Ovary (tissue), 9 donors: ENCODE results near the gene SLC45A3. TPM values are rescaled to one million over a fixed set of nuclear protein-coding genes. Genes with fewer than 3 reads are reported as not detected.

ENCODE experiments used
- DNase-seq, 5 donors: peaks; one replicate each; pipeline ENCODE4 v3.0.0-alpha.2; 2019 to 2020
- H3K27ac ChIP-seq, 2 donors: fragments of 200-600 bp; one replicate each; pipeline versions ENCODE4 v1.5.1 to v1.8.0; 2019 to 2022
- H3K27me3 ChIP-seq: fragments of 200-600 bp; one replicate; pipeline ENCODE4 v1.8.0; 2022
- H3K36me3 ChIP-seq: fragments of 200-600 bp; sonication (generic); one replicate; pipeline ENCODE4 v1.5.1; 2019
- H3K4me1 ChIP-seq: one replicate; pipeline ENCODE4 v1.8.1; 2013; ENCODE audit warnings: mild to moderate bottlenecking, moderate library complexity; ENCODE audit not compliant: insufficient read depth
- H3K4me3 ChIP-seq: fragments of 200-600 bp; sonication (generic); one replicate; pipeline ENCODE4 v1.5.1; 2017
- H3K9me3 ChIP-seq, 2 donors: fragments of 200-600 bp in 1 of 2; sonication (generic) in 1 of 2; one replicate each; pipeline versions ENCODE4 v1.5.1 to v1.8.1; 2013 to 2019; ENCODE audit warnings: mild to moderate bottlenecking in 1 of 2, moderate library complexity in 1 of 2
- CTCF ChIP-seq, 3 donors: fragments of 450-650 bp in 2 of 3; fragments of 200-600 bp in 1 of 3; IDR thresholded peaks; one replicate each; pipeline versions ENCODE4 v1.5.1 to v1.8.0; 2016 to 2022; ENCODE audit warnings: antibody characterized with exemption in 3 of 3, mild to moderate bottlenecking in 1 of 3
- EP300 ChIP-seq: sonication (generic); formaldehyde crosslinking; IDR thresholded peaks from one replicate; pipeline ENCODE4 v1.6.1; 2017; ENCODE audit warnings: antibody characterized with exemption
- POLR2A ChIP-seq: fragments of 450-650 bp; IDR thresholded peaks from one replicate; pipeline ENCODE4 v1.6.1; 2017; ENCODE audit warnings: antibody characterized with exemption, mild to moderate bottlenecking, moderate library complexity
- WGBS, 3 donors: extraction: QIAGEN DNeasy Blood & Tissue Kit in 1 of 3; methylation state at CpG; one replicate each; pipeline versions ENCODE4 v1.1.5 to v1.1.7; 2013 to 2017; 5-methylcytosine and 5-hydroxymethylcytosine counted together
- intact Hi-C, 4 donors: fragments of 100-400 bp; cut with DNase I; formaldehyde crosslinking; loops; one replicate each; pipeline versions ENCODE4 v1.11.0 to v1.15.1; 2022 to 2023
- polyA plus RNA-seq, 2 donors: library from polyadenylated mRNA; stranded (reverse); fragments of 200-250 nt in 1 of 2; fragments of 350-450 nt in 1 of 2; fragmentation: Illumina TruSeq in 1 of 2; extraction: RNeasy Lipid Tissue Mini Kit (QIAGEN cat#74804) in 1 of 2; gene quantifications; one replicate each; pipeline ENCODE4 v1.2.3, GENCODE V29; 2013 to 2014
- total RNA-seq, 7 donors: library from RNA; depleted of rRNA in 2 of 7; stranded (reverse); fragments of >200 nt in 2 of 7; fragmentation: NEBNext Ultra II Directional in 3 of 7; extraction: Animal tissue kit (Norgen Biotek cat#: 25700) in 3 of 7; gene quantifications; one replicate each; pipeline versions ENCODE4 v1.1.0 to v1.2.4, GENCODE V29; 2016 to 2023
- donor health status: DM: no; HTN: no; CAD: no; lungs with moderate emphysema.
- donor health status: DM: no; HTN: no; CAD: no.
- donor health status: Bipolar disorder and iron deficiency.
- donor health status: DM: yes; HTN: yes; CAD: no.
- donor health status: DM: no; HTN: no; CAD: no.
- donor health status: DM: yes; HTN: yes; CAD: no.

The SLC45A3 gene
- total and polyA plus RNA-seq, 9 donors: 1.5 to 9.5 (median 5.1) TPM

GRCh38 chr1:205630651-205631009, 49.7 kb downstream of the SLC45A3 start:
- 1 to 7% (median 6%) methylated on average over 3 of the region's 3 CpGs for WGBS, 3 donors
- intact Hi-C loops: loop anchor here in 1 of 4 donors (2.0 to 10.0 kb wide), 2 partner anchors 38 to 106 kb away; no protein-coding TSS in a partner anchor

GRCh38 chr1:205630241-205630640, 50.1 kb downstream of the SLC45A3 start:
- Histone ChIP-seq H3K9me3 (no peaks in the 10 kb centered on the region), H3K4me1 (peaks cover 2% of the 10 kb centered on the region), H3K27ac (peak overlapping the region in 1 of 2 donors; percentile 97), H3K27me3 (no peaks in the 10 kb centered on the region), H3K36me3 (no peaks in the 10 kb centered on the region), H3K4me3 (no peak overlapping the region)
- no peak for DNase-seq
- intact Hi-C loops: loop anchor here in 1 of 4 donors (2.0 to 10.0 kb wide), 2 partner anchors 37 to 105 kb away; no protein-coding TSS in a partner anchor
- no peak for TF ChIP-seq EP300
- no peak for TF ChIP-seq POLR2A
- no peak for TF ChIP-seq CTCF (IDR thresholded peaks at IDR 0.05)
- 3 to 6% (median 4%) methylated on average over 3 of the region's 3 CpGs for WGBS, 3 donors

More at GRCh38 chr1:205630651-205631009, 49.7 kb downstream of the SLC45A3 start:
- H3K27ac ChIP-seq: peak overlapping the region; percentile 92 to 97
- TF ChIP-seq CTCF (IDR thresholded peaks at IDR 0.05) (no peak), EP300 (no peak), POLR2A (no peak)
- H3K4me1 ChIP-seq: peaks cover 2% of the 10 kb centered on the region
- H3K9me3 ChIP-seq: no peaks in the 10 kb centered on the region
- no peaks in the 10 kb centered on the region for H3K36me3 ChIP-seq
- no peaks in the 10 kb centered on the region for H3K27me3 ChIP-seq
- no peak for DNase-seq
- peak overlapping the region; percentile 72 for H3K4me3 ChIP-seq

GRCh38 chr1:205629751-205630150, 50.6 kb downstream of the SLC45A3 start:
- Histone ChIP-seq H3K9me3 (no peaks in the 10 kb centered on the region), H3K4me3 (no peak overlapping the region), H3K36me3 (no peaks in the 10 kb centered on the region), H3K4me1 (peaks cover 2% of the 10 kb centered on the region), H3K27me3 (no peaks in the 10 kb centered on the region), H3K27ac (no peak overlapping the region)
- intact Hi-C loops: loop anchor here in 2 of 4 donors (2.0 to 10.0 kb wide), 3 partner anchors 37 to 105 kb away; no protein-coding TSS in a partner anchor
- no peak for TF ChIP-seq CTCF (IDR thresholded peaks at IDR 0.05)
- 58 to 76% (median 73%) methylated on average over 6 of the region's 6 CpGs for WGBS, 3 donors
- no peak for DNase-seq

GRCh38 chr1:205627956-205628355, 52.4 kb downstream of the SLC45A3 start:
- Histone ChIP-seq H3K27me3 (no peaks in the 10 kb centered on the region), H3K36me3 (no peaks in the 10 kb centered on the region), H3K9me3 (no peaks in the 10 kb centered on the region), H3K4me3 (no peak overlapping the region), H3K4me1 (peaks cover 2% of the 10 kb centered on the region), H3K27ac (no peak overlapping the region)
- no peak for TF ChIP-seq EP300
- TF ChIP-seq POLR2A: no peak
- no peak for TF ChIP-seq CTCF (IDR thresholded peaks at IDR 0.05)
- DNase-seq: no peak
- WGBS, 3 donors: 92 to 95% (median 94%) methylated on average over 8 of the region's 8 CpGs
- intact Hi-C loops: loop anchor here in 1 of 4 donors (5.0 kb wide), 1 partner anchor 36 kb away; no protein-coding TSS in a partner anchor
